GM11168 (cell line): ENCODE measurements around the gene JAZF1.

Experiments used
- in situ Hi-C: fragments of 300-500 bp; cut with MboI; formaldehyde crosslinking; loops from one replicate; pipeline ENCODE4 v1.12.0; 2022; ENCODE audit warnings: low sequenced_read_pairs; ENCODE audit not compliant: unreplicated experiment

Gene JAZF1

DNA sequence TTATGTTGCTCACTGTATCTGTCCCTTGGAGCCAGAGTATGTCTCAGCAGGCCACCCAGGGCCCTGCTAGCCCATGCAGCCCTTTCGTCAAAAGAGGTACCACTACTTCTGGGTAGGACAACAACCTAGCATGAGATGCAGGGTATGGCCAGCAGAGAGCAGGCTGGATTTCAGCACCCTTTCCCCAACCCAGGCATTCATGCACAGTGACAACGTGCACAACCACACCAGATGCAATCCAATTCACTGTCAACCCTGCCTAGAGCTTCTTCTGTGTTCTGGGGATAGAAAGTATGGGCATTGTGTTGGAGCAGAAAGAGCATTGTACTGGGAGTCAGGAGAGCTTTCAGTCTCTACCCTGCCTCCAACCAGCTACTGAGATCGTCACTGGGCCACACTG, 37.9 kb downstream of the JAZF1 start:
- in situ Hi-C loops, result no loop called here

DNA sequence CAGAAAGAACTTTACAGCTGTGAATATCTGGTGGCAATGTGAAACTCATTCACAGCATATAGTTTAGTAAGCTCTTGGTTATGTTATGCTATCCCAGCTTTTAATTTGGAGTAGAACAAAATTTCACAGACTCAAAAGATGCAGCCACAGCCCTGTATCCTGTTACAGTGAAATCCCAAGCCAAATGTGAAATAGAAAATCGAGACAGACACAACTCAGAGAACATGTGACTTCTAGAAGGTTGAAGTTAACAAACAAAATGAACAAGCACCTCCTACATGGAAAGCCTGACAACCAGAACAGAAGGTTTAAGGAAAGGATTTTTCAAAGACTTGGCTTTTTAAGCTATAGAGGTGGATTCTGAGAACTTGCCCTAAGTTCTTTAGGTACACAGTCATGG, 39.6 kb downstream of the JAZF1 start:
- in situ Hi-C loops, result no loop called here

- in situ Hi-C loops, result no loop called here
Observed at GRCh38 chr7:28138837-28139236, 41.8 kb downstream of the JAZF1 start.

DNA sequence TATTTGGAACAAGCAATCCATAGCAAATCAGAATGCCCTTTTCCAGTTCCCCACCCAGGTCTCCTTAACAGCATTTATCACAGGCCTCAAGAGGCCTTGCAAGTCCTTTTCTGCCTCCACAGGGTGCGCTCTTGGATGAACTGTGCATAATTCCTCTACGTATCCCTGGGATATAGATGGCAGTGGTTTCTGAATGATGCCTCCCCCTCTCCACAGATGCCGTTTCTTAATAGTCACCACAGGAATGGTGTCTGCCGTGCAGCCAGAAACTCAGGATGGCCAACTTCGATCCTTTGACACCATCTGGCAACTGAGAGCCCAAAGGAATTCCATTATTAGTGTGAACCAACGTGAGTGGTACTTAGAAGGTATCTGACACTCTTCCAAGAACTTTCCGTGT, 43.1 kb downstream of the JAZF1 start:
- in situ Hi-C loops, result no loop called here

DNA sequence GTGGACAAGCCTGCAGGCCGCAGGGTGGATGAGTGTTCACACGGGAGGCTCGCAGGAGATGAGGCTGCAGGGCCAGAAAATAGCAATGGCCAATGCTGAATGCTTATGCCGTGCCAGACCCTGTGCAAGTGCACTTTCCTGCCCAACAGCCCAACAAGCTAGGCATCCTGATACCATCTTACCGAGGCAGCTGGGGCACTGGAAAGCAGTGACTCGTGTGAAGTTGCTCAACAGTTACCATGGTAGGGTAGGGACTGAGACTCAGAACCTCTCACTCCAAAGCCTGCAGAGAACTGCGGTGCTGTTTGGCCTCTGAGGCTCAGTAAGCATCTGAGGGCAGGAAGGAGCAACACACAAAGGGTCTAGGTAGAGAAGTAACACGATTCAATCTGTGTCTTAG, 43.7 kb downstream of the JAZF1 start:
- in situ Hi-C loops, result no loop called here

GRCh38 chr7:28136420-28136819, 44.2 kb downstream of the JAZF1 start:
- in situ Hi-C loops, result no loop called here

DNA sequence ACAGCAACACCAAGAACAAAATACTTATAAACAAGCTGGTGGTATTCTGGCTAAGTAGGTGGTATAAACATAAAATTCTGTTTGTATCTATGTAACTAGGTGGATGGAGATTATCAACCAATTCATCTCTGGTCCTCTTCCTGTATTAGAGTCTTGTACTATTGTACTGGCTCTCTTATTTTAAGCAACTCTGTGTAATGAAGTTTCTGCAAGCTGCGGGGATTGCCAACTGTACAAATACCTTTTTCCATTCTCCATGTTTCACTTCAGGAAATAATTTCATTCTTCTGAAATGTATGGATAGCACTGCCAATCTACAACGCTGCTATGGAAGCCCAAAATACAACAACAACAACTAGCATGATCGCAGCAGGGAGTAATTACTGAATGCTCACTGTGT, 44.8 kb downstream of the JAZF1 start:
- in situ Hi-C loops, result no loop called here

DNA sequence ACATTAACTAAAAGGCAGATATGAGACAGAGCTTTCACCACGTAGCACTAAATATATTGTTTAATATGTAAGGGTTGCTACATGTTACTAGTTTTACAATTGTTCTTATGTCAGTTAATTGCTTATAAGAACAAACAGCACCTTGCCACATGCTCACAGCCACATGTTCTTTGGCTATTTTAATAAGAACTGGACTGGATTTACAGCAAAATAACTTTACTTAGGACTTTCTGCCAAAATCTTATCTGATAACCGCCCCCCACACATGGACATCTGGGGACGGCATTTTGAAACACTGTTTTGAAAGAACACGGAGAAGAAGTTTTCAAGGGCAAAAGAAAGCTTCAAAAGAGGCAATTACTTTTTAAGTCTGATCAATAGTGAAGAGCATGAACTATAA, 45.3 kb downstream of the JAZF1 start:
- in situ Hi-C loops, result no loop called here

DNA sequence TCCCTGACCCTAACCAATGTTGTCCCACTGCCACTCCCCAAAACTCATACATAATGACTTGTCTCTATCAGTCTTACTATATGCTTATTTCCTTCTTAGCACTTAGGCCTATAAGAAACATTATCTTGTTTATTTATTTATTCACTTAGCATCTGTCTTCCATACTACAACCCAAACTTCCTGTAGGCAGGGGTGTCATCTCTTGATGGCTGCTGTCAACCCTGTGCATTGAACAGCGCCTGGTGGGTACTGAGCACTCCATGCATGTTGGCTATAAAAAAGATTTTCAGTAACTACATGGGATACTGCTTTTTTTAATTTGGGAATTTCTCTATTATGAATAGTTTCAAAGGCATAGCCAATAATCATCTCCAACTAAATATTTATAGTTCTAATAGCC, 46.7 kb downstream of the JAZF1 start:
- in situ Hi-C loops, result no loop called here

DNA sequence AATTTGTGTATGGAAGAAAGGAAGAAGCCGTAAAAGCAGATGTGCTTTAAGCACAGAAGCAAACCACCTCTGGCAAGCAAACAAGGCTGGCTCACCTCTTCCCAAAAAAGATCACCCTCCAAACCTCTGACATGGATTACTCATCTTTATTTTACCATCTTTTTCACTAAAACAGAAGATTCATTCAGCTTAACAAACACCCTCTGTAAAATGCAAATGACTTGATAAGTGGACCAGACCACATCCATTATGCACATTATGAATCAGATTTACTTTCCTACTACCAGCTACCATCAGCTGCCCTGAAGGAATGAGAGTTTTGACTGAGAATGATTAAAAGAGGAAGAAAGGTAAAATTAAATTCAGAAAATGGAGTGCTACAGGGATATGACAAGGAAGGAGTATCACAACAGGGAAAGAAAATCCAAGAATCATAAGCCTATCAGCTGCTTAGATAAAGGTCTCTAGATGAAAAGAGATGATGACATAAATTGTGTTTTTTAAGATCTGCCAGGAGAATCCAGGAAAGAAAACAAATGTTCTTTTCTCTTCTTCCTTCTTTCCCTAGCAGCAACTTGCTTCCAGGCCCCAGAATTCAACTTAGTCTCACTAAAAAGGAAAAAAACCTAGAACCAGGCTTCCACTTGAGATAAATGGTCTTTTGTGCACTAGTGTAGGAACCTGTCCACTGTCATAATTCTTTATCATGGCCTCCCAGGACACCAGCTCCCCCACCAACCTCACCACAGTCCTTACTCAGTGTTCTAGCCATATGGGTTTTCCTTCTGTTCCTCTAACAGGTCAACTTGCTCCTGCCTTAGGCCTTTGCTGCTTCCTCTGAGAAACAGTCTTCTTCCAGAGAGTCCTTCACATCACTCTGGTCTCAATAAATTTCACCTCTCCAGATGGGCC, 47.4 kb downstream of the JAZF1 start:
- in situ Hi-C loops, result no loop called here

DNA sequence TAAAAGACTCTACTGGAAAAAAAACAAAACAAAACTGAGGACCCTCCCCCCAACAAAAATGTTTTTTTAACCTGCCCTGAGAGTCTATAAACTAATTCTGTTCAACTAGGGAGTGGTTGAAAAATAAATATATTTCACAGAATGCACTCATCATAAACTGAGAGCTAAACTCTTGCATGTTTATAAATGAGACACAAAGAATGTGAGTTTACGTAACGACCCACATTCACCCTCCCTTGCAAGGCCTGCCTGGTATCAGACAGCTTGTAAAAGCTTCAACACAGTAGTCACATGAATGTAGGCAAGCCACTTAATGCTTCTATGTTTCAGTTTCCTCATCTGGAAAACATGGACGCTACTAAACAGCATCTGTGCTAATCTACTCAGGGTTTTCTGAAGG, 50.3 kb downstream of the JAZF1 start:
- in situ Hi-C loops, result no loop called here

- in situ Hi-C loops, result no loop called here
Observed at GRCh38 chr7:28128608-28129007, 52.0 kb downstream of the JAZF1 start.

DNA sequence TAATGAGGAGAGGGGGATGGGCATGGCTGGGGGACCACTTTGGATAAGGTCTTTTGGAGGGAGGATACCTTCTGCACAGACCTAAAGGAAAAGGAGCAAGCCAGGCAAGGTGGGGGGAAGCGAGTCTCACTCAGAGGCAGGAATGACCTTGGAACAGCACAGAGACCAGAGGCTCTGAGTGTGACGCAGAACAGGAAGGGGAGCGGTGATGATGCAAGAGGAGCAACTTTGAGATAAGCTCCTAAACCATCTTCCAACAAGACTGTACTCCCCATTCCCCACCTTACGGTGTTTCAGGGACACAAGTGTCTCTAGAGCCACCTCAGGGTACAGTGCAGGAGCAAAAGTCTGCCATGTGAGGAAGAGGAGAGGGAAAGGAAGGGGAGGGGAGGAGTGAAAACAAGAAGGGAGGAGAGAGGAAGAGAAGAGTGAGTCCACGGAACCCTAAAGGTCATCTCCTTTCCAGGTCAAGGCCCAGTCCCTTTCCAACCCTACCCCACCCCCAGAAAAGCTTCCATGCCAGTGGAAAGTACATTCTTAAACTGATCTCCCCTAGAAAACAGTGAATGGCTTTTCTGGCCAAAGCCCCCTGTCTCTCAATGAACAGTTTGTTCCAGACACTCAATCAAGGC, 54.1 kb downstream of the JAZF1 start:
- in situ Hi-C loops, result no loop called here

DNA sequence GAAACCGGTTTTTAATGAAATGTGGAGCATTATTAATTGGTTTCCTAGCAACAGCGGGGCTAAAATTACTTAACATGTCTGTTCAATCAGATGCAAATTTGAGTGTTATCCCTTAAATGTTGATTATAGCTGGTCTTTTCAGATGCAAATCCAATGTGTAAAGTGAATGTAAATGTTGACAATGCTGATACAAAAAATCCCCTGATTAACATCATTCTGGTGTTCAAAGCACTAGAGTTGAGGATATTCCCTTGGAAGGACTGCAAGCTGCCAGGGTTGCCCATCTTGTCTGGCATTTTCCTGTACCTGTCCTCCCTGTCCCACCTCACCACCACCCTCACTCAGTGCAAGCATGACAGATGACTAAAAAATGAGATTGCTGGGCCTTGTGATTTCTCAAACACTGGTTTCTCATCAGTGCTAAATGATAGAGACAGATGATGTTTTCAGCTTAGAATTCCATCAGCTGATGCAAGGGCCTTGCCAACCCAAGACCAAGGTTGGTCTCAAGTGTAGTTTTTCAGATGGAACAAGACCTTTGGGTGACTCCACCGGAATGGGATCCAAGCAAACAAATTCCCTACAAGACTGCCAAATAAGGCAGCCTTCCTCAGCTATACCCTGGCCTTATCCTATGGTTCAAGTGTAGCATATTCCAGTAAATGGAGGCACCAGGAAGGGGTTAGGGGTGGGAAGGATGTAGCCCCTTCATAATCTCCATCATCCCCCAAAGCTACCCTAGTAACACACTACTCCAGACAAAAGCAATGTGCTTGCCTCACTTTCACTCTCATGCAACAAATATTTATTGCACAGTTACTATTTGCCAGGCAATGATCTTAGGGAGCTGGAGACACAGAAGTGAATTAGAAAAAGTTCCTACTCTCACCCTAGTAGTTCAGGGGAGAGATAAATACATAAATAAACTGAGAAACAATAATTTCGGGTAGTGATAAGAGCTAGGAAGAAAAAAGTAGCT, 54.9 kb downstream of the JAZF1 start:
- in situ Hi-C loops, result no loop called here

DNA sequence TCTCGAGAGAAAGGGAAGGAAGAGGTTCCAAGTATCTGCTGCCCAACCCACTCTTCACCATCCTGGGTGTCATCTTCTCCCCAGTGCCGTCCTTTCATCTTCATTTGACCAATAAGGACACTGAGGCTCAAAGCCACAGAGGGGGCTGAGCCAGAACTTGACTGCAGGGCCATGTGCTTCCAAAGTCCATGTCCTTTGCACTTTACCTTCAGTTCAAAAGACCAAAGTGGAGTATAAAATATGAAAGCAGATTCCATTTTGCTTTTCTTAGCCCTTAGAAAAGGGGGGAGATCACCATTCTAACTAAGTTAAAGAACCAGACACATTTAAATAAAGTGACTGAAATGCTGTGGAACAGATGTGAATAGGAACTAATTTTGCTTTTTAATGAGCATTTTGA, 56.2 kb downstream of the JAZF1 start:
- in situ Hi-C loops, result no loop called here

GRCh38 chr7:28123752-28124151, 56.8 kb downstream of the JAZF1 start:
- in situ Hi-C loops, result no loop called here

- in situ Hi-C loops, result no loop called here
Observed at GRCh38 chr7:28121496-28121895, 59.1 kb downstream of the JAZF1 start.

DNA sequence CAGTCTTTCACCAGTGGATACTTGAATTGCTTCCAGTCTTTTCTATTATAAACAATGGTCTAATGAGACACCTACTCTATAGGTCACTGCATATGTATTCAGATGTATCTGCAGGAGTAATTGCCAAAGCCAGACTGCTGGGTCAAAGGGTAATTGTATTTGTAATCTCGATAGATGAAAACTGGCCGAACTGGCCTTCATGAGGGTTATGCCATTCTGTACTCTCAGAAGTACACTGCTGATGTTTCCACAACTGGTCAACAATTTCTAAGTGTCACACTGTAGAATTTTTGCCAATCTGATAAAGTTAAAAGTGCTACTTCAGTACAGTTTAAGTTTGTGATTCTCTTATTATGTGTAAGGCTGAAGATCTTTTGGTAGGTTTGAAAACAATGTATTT, 64.6 kb downstream of the JAZF1 start:
- in situ Hi-C loops, result no loop called here

DNA sequence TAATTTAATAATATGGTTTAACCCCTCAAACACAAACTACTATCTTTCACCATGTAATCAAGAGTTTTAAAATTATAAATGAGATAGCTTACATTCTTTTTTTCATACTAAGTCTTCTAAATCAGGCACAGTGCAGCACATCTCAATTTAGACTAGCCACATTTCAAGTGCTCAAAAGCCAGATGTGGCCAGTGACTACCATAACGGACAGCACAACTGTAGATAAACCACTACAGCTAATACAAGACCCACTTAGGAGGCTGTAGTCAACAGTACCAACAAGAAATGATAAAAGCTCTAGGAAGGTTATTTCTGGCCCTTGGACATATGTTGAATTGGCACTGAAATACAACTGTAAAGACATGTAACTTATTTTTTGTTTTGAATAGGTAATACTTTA, 65.3 kb downstream of the JAZF1 start:
- in situ Hi-C loops, result no loop called here

DNA sequence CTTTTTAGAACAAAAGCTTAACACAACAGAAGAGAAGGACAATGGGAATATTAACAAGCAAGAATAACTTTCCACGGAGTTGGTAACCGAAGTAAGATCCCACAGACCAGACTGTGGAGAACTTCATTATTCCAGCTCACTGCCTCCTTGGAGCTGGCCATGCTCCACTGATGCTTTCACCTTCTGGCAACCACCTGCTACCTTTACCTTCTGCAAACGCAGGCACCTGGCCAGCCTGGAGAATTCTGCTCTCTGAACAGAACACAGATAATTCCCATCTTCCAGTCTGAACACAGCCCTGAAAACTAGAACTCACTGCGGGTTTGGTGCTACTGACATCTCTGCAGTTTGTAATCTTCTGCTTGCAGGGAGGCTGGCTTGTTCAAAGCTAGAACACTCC, 66.5 kb downstream of the JAZF1 start:
- in situ Hi-C loops, result no loop called here
